Stimulated activated naive CD4-positive, alpha-beta T cell treated with Interleukin-2 at 50 U/mL for 16 hours (primary cell): Measurements from ENCODE around the gene GALNT3.
A peak's percentile ranks its signal among the peaks of the same experiment; 100 is the strongest.

Experiments
- DNase-seq: peaks from one replicate; lab custom pipeline; 2025; lab: John Stamatoyannopoulos, UW

Gene GALNT3

DNA sequence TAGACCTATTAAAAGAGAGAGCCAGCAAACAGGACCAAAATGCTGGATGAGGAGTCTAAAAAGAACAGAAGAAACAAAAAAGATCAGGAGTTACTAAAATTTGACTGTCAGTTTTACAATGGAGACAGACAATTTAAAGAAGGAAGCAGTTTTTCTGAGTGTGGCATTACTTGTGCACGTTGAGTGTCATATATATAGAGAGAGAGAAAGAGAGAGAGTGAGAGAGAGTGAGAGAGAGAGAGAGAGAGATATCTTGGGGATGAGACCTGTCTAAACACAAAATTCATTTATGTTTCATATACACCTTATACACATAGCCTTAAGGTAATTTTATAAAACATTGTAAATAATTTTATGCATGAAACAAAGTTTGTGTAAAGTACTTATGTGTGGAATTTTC, 2.1 kb upstream of the GALNT3 start:
- DNase-seq, result no peak

DNA sequence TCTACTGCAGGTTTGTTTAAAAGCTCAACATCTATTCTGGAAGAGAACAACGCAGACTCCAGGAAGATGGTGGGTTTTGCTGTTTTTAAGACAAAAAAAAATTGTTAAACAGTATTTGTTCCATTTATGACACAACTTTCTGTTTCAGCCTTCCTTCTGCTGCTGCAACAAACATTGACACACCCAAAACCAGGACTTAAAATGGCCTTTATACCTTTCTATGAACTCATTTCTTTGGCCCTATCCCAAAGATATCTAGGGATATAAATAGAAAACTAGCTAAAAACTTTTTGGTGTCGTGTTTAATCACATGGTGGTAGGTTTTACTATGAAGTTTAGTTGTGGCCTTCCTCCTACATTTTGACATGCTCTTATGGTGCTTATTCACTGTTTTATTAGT, 964 bp upstream of the GALNT3 start:
- no peak for DNase-seq

DNA sequence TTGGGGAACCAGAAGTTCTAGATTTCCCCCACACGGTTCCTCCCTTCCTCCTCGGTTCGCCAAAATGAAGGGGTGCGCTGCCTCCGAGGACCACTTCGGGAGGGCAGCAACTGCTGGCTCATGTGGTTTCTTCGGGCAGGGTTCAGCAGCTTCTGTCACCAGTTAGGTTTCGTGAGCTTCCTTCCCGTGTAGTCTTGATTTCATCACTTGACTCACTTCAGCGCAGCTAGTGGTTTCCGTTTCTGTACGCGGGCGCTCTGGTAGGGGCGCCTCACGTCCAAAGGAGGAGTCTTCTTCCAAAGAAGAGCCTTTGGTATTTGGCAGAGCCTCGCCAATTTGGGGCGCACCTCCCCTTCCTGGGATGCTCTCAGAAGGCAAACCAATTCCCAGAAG, 485 bp upstream of the GALNT3 start:
- peak; percentile 44 for DNase-seq

DNA sequence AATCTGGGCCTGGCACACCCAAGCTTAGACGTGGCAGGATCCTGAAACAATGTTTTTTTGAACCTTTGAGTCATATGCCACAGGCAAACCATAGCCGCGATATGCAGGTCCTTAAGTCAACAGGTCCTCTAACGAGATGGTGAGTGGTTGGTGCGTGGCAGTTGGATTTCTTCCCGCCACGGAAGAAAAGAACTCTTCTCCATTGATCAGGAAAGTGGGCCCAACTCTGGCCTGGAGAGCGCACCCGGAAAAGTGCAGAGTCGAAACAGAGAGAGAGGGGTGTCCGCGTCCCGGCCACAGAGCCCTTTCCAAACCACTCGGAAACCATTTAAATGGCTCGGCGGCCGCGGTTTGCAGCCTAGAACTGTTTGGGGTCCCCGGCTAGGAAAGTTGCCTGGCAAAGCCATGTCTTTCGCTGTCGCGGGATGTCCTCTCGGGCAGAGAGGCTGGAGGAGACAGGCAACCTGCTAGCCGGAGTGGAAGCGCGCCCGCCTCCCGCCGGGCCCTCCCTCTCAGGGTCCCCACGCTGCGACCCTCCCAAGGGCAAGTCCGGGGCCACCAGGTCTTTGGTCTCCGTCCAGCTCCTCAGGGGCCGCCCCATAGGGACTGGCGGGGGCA, 777 bp downstream of the GALNT3 start:
- no peak for DNase-seq

DNA sequence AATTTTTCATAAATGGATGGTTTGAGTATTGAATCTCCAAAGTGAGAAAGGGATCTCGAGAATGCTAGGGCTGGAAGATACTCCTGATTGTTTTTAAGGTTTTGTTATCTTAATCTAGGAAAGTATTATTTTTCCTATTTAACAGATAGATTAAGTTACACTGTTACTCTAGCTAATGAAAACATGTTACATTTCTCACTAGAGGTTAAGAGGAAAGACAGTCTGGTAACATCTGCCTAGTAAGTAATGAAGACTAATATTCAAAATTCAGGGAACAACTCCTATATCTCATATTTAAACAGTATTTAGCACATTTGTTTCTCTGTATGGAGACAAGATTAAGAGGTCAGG, 2.0 kb downstream of the GALNT3 start:
- DNase-seq, result no peak

DNA sequence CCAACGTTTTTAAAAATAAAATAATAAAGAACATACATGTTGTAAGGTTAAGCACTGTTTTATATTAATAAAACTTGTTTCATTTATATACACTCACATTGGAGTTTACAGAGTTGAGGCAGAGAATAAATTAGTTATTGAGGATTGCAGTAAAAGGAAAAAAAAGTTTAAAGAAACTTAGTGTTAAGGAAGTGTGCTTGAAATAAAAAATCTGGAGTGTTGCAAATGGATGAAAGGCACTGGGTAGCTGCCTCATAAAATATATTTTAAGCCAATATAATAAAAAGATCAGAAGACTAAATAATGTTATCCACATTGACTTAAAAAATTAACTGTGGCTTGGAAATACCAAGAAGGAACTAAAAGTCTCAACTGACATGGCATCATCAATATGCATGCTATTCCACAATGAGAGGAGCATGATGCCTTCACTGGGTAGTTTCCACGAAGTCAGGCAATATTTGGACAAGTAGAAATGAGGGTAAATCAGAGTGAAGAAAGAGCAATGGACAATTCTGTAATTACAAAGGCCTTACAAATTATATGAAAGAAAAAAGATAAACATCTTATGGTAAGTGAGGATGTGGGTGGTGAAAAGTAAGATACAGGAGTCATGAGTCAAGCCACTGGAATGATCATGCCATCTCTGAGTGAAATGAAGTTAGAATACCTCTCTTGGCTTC, 2.5 kb downstream of the GALNT3 start:
- DNase-seq, result no peak

DNA sequence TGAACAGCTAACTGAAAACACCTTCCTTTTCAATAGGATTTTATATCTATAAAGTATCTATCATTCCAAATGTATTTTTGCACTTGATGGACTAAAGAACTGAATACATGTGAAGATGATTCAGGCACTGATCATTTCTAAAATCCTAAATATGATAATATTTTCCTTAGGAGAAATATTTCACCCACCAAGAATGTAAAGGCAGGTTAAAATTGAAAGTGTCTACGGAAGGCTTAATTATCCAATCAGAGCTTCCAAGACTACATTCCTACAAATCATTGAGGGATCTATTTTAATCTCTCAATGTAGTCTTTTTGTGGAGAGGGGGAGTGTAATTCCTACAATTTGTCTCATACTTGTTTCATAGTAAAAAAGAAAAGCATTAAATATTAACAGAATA, 3.6 kb downstream of the GALNT3 start:
- DNase-seq, result no peak

DNA sequence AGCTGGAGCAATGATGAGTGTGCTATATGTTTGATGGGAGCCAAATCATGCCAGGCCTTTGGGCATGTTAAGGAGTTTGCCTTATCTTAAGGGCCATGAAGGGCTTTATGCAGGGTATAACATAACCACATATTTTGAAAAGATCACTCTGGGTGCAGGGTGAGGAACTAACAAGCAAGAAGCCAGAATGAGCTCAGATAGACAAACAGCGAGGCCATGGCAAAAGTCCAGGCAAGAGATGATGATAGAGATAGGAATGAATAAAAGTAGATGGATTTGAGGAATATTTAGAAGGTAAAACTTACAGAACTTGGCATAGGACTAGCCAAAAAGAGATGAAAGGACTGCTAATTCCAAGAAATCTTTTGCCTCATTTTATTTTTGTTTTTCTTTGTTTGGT, 6.7 kb downstream of the GALNT3 start:
- no peak for DNase-seq

DNA sequence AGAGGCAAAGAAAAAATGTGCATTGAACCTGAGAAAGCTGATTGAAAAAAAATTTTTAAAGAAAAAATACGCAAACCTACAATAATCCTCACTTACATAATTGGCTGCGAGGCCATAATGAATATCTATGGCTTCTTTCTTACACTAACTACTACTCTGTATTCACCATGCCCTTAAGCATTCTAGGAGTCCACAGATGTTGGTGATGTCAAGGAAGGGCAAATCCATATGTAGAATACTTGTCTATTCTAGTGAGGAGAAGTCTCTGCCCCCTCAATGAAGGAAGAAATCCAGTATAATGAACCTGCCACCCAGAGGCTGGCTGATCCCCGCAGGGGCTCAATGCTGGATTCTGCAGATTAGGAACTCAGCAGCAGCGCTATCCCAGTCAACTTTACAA, 14.3 kb downstream of the GALNT3 start:
- no peak for DNase-seq

DNA sequence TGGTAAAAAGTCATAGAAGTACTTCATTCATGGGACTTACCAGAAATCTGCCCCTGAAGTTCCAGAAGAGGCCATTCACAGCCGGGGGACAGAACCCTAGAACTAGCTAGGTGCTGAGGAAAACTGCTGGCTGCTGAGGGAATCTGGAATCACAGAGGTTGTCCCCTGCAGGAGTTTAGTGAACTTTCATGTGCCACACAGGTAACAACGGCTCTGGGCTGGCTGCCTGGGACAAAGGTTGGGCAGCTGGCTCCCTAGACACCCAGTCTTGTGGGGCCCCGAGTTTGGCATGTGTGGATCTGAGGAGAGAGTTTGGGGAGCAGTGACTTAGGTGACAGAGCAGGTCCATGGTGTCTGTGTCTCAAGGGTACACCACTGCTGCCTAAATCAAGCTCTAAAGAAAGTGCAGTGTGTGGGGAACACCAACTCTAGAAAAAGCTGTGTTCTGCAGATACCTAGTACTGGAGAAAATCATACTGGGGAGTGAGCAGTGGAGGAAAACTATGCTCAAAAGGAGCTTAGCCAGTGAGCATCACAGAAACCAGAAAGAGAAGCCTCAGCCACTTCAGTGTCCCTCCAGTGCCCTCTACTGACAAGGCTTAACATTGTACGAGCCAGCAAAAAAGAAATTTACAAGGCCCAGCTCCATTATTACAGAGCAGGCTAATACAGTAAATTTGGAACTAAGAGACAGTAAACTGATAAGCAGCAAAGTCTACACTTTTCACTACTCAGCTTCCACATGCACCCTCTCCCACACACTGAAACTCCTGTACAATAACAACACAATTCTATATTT, 15.2 kb downstream of the GALNT3 start:
- no peak for DNase-seq

DNA sequence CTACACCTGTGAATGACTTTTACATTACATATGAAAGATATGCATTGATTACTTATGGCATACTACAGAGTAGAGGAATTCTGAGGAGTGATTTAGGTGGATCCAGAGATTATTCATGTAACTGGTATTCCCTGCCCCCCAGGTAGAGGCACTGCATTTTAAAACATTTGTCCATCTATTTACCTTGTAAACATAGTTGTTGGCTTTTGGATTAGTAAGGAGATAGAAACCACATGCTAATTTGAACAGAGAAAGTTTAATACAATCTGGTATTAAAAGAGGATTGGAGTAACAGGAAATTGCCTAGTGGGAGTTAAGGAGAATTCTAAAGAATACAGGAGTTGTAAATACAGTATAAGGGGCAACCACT, 15.9 kb downstream of the GALNT3 start:
- DNase-seq, result no peak

DNA sequence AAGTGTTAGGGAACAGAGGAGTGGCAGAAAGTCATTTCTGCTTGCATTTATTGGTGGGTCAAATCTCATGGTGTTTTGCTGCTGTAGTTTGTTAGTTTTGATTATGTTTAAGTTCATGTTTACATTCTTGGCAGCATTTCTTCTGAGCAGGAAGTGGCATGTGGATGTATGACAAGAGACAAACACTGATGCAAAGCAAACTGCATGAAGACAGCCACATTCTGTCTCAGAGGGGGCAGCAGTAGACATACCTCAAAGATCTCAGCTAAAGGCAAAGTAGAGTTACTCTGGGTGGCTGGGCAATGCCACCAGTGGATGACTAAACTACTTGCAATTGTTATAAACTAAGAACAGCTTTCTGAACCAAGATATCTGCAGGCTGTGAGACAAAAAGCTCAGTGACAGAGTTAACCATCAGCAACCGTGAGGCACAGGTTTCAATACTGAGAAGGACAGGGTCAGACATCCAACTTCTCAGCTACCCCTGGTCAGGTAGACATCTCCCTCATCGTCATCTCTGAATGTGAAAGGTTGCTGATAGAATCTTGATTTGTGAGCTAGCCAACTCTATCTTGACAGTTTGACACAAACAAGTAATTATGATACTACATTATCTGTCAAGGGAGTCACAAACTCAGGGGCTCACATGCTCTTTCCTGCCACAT, 16.4 kb downstream of the GALNT3 start:
- DNase-seq, result no peak

DNA sequence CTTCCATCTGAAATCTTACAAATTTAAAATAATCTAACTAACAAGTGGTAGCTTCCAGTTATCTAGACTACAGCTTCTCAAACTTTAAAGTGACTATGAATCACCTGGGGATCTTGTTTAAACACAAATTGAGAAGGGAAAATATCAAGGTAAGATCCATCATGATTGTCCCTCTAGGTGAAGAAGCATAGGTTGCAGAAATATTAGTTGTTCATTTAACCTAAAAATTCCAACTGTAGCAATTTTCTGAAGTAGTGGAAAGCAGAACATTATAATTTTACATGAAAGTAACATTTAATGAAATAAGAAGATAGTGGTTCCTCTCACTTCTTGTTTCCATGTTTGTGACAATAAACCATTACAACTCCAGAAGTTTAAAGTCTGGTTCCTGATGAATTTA, 17.3 kb downstream of the GALNT3 start:
- DNase-seq, result no peak

DNA sequence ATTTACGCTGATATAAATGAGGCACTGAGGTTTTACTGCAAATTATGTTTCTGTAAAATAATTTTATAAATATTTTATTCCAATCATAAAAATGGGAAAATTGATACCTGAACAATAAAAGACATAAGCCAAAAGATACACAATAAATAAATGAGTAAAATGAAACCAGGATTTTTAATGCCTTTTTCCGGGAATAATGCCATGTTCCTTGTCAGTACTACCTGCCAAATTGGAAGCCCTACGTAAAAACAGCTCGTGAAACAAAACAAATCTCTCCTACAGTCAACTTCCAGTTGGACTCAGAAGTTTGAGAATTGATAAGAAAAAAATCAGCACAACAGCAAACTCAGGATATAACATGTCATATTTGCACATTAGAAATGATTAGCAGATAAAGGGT, 18.0 kb downstream of the GALNT3 start:
- no peak for DNase-seq

DNA sequence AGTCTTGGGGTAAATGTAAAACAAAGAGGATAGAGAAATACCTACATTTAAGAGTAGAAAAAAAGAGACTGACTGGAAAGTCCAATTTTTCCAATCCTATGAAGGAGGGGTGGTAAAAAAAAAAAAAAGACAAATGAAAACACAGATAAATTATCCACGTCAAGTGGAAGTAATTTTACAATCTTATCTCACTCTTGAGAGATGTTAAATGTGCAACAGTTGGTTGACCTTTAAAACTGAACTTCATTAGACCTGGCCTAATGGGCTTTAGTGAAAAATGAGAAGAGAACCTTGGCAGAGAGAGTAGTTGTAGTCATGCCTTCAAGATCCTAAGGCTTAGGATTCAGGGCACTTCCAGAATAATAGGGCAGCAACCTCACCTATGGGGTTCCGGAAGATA, 20.4 kb downstream of the GALNT3 start:
- DNase-seq, result no peak

DNA sequence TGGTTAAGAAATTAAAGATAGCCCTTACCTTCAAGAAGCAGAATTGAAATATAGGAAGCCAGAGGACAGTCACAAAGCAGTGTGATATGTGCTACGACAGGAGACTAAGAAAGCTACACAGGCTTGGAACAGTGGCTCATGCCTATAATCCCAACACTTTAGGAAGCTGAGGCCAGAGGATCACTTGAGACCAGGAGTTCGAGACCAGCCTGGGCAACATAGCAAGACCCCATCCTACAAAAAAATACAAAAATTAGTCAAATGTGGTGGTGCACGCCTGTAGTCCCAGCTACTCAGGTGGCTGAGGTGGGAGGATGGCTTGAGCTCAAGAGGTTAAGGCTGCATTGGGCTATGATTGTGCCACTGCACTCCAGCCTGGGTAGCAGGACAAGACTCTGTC, 21.9 kb downstream of the GALNT3 start:
- DNase-seq, result no peak

DNA sequence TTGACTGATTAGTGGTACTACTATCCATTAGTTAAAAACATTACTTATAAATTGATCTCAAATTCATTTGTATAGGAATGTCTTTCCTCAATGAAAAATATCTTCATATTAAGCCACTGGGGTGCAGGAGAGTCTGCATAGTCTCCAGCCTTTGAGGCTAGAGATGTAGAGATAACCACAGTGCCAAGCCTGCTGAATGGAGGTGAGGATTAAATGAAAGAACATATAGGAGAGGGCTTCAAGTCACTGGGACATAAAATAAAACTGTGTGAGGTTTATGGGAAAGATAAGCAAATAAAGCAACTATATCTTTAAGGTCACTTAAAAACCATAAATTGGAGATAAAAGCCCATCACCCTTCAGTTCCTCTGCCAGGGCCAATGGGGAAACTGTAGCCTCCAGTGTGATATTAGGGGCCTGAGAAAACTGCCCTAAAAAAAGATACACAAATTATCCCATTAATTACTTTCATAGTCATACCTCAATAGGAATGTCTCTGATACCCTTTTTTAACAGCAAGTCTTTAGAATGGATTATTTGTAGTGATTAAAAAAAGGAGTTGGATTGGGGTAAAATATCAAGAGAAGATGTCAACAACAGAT, 27.6 kb downstream of the GALNT3 start:
- no peak for DNase-seq

DNA sequence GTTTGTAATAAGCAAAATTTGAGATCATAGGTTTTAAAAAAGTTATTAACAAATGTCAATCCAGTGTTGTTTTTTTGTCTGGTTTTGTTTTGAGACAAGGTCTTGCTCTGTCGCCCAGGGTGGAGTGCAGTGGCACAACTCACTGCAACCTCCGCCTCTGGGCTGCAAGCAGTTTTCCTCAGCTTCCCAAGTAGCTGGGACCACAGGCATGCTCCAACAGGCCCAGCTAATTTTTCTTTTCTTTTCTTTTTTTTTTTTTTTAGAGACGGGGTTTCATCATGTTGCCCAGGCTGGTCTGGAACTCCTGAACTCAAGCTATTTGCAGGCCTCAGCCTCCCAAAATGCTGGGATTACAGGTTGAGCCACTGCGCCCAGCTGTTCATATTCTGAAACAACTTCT, 31.3 kb downstream of the GALNT3 start:
- DNase-seq, result no peak

DNA sequence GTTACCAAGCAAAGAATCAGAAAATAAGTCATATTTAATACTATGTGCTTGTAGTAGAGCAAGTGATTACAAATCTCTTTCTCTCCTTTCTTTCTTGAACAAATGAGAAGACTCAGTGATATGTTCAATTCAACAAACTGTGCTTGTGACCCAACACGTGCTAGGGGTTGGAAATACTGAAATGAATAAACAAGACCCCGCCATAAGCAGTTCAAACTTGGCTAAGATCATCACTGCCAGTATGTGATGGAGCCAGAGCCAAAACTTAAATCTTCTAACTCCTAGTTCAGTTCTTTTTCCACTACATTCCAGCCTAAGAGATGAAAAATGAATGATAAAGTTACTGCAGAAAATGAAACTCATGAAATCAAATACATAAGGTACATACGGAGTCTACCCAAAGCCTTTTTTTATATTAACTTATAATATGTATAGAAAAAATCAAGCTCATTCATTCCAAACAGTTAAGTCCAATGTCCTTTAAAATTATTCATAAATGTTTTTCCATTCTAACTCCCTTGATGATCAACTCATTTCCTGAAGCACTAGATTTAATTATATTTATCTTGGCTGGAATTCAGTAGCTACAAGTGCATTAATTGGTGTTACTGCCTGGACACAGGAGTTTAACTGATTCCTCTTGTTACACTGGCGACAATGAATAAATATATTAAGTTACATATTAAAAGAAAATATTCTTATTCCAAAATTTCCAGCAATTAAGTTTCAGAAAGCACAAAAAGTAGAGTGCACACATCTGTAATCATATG, 36.0 kb downstream of the GALNT3 start:
- no peak for DNase-seq

DNA sequence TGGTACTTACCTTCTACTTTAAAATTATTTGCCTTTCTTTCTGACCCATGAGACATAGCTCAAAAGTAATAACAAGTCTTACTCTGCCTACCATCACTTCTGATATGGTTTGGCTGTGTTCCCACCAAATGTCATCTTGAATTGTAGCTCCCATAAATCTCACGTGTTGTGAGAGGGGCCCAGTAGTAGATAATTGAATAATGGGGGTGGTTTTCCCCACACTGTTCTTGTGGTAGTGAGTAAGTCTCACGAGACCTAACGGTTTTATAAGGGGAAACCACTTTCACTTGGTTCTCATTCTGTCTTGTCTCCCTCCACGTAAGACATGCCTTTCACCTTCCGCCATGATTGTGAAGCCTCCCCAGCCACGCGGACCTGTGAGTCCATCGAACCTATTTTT, 47.5 kb downstream of the GALNT3 start:
- no peak for DNase-seq

DNA sequence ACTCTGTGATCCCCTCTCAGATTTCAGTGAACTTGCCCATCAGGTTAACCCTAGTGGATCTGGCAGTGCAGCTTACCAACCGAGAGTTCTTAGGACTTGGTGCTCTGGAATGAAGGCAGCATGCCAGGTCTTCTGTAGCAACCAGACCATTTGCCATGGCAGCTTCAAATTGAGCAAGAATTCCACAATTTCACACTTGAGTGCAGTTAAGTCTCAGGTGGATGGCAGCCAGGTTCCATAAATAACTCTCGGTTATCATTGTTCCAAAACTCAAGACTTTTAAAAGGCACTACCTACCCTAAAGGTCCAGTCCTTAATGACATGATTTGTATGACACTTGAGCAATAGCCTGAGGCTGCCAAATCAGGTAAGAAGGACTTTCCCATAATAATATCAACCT, 48.1 kb downstream of the GALNT3 start:
- DNase-seq, result no peak

DNA sequence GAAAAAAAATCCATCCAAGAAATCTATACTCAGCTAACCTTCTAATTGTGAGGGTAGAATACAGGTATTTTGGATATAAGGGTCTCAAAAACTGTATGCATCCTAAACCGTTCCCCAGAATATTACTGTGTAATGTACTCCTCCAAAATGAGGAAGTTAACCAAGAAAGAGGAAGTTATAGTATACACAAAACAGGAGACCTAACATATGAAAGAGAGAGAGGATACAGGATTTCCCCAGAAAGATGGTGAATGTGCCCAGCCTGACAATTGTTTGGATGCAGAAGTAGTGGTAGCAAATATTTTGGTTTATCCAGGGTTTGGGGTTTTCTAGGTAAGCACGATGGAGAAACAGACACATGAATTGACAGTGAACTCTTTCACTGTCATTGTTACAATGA, 50.6 kb downstream of the GALNT3 start:
- no peak for DNase-seq
